IgD-negative memory B cell (primary cell): Measurements from ENCODE around the gene RFXAP. TPM values are rescaled to one million over a fixed set of nuclear protein-coding genes. Genes with fewer than 3 reads are reported as not detected.
A peak's percentile ranks its signal among the peaks of the same experiment; 100 is the strongest.

Experiments used
- H3K27ac Mint-ChIP-seq, 3 donors: one replicate each; pipeline ENCODE4 v1.8.0; 2020 to 2022; ENCODE audit warnings: mild to moderate bottlenecking in 3 of 3, mixed read lengths in 3 of 3, moderate library complexity in 1 of 3
- H3K27me3 Mint-ChIP-seq: one replicate; pipeline ENCODE4 v1.8.0; 2021; ENCODE audit warnings: mixed read lengths
- H3K36me3 Mint-ChIP-seq: one replicate; pipeline ENCODE4 v1.8.0; 2020; ENCODE audit warnings: mild to moderate bottlenecking, mixed read lengths
- H3K4me1 Mint-ChIP-seq, 3 donors: one replicate each; pipeline ENCODE4 v1.8.0; 2020 to 2022; ENCODE audit warnings: mixed read lengths in 3 of 3, mild to moderate bottlenecking in 1 of 3
- H3K4me3 Mint-ChIP-seq, 4 donors: one replicate each; pipeline ENCODE4 v1.8.0; 2020 to 2022; ENCODE audit warnings: mild to moderate bottlenecking in 4 of 4, mixed read lengths in 4 of 4, moderate library complexity in 3 of 4
- H3K9me3 Mint-ChIP-seq, 3 donors: one replicate each; pipeline ENCODE4 v1.8.0; 2020 to 2021; ENCODE audit warnings: mixed read lengths in 3 of 3, mild to moderate bottlenecking in 1 of 3
- polyA plus RNA-seq: library from polyadenylated mRNA; unstranded; fragments of 300-500 nt; fragmentation: Illumina TruSeq; gene quantifications from one replicate; pipeline ENCODE4 v1.2.3, GENCODE V29; 2021

Gene RFXAP
- polyA plus RNA-seq, 1 donor from 2014 or later: 5.1 TPM

DNA sequence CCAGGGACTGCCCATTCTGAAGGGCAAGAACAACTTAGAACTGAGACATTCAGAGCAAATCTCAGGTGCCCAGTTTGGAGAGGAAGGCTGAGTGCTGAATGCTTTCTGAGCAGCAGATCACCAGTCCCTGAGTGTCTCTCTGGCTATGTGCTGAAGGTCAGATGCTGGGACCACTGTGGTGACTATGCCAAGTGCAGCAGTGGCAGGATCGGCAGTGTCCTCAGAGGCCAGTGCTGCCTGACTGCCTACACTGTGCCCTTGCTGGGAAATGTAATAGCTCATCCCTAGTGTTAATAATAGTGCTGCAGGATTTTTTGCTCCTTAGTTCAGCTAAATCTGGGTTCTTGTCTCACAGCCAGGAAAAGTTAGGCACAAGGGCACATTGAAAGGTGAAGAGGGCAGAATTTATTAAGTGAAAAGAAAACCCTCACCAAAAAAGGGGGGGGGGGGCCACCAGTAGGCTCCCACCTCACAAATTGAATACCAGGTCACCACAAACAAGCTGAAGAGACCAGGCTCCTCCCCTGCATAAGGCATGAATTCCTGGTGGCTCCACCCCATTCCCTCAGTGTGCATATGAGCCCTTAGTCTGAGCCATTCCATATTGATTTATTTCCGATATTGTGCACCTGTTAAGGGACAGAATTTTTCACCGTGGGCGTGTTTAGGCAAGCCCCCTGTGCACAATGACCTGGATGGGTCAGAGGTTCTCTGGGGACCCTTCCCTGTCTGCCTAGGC, 18.5 kb downstream of the RFXAP start:
- peaks cover 8% of the 10 kb centered on the region for H3K36me3 Mint-ChIP-seq
- H3K9me3 Mint-ChIP-seq: no peaks in the 10 kb centered on the region
- H3K27me3 Mint-ChIP-seq: no peaks in the 10 kb centered on the region
- peaks cover 0 to 2% (median 0%) of the 10 kb centered on the region in 3 donors for H3K4me1 Mint-ChIP-seq
- H3K27ac Mint-ChIP-seq: no peak overlapping the region
- H3K4me3 Mint-ChIP-seq: no peak overlapping the region

DNA sequence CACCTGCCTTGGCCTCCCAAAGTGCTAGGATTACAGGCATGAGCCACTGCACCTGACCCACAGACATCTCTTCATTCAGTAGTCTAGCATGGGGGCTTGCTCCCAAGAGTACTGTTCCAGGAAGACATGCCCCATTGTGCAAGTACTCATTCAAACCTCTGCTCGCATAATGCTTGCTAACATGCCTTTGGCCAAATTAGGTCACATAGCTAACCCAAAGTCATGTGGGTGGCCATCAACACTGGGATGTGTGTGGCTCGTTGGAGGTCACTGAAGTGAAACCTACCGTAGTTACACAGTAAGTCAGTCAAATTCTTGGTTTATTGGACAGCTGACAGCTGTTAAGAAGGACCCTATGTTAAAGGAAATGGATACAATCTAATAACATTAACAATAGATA, 20.3 kb downstream of the RFXAP start:
- Mint-ChIP-seq H3K36me3 (peaks cover 8% of the 10 kb centered on the region), H3K27ac (no peak overlapping the region), H3K27me3 (no peaks in the 10 kb centered on the region), H3K4me3 (no peak overlapping the region), H3K9me3 (no peaks in the 10 kb centered on the region), H3K4me1 (peaks cover 0 to 2% (median 0%) of the 10 kb centered on the region in 3 donors)

DNA sequence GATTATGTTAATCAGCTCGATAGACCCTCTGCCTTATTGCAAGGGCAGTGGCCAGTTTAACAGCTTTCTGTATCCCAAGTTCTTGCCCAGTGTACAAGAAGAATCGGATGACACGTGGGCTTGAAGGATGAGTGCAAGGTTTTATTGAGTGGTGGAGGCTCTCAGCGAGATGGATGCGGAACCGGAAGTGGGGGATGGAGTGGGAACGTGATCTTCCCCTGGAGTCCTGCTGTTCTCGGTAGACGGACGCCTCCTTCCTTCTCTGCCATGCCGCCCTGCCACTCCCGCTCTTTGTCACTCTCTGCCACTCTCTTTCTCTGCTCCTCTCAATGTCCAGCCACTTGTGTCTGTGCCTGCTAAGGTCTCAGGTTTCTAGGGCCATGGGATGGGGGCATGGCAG, 21.0 kb downstream of the RFXAP start:
- Mint-ChIP-seq H3K9me3 (no peaks in the 10 kb centered on the region), H3K27me3 (no peaks in the 10 kb centered on the region), H3K27ac (no peak overlapping the region), H3K4me3 (peak overlapping the region in 1 of 4 donors; percentile 65), H3K36me3 (peaks cover 8% of the 10 kb centered on the region), H3K4me1 (peaks cover 0 to 2% (median 0%) of the 10 kb centered on the region in 3 donors)

DNA sequence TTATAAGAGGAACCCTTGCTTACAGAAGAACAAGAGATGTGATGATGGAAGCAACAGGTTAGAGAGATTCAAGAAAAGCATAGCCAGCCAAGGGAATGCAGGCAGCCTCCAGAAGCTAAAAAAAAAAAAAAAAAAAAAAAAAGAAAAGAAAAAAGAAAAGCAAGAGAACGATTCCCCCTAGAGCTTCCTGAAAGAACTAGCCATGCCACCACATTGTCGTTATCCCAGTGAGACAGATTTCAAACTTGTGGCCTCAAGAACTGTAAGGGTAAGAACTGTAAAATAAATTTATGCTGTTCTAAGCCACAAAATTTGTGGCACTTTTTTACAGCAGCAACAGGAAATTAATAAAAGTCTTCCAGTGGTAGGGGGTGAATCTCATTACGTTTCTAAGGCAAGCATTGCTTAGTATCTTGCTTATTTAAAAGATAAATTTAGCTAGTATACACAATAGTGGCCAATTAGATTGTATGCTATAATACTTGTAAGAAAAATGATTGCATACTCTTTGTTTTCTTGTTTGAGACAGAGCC, 21.8 kb downstream of the RFXAP start:
- Mint-ChIP-seq H3K9me3 (no peaks in the 10 kb centered on the region), H3K4me1 (peaks cover 0 to 3% (median 0%) of the 10 kb centered on the region in 3 donors), H3K36me3 (peaks cover 6% of the 10 kb centered on the region), H3K4me3 (no peak overlapping the region), H3K27ac (peak overlapping the region in 1 of 3 donors; percentile 13), H3K27me3 (no peaks in the 10 kb centered on the region)

DNA sequence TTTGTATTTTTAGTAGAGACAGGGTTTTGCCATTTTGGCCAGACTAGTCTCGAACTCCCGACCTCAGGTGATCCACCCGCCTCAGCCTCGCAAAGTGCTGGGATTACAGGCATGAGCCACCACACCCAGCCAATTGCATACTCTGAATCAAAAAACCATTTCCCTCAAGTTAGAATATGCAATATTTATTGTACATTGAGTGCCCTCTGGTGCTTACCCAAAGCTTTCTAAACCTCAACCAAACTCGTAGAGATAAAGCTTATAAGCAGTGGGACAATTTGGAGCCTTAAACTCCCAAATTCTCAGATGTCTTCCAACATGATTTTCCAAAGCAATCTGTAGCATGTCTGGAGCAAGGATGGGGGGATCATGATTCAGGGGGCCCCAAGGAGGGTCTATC, 22.4 kb downstream of the RFXAP start:
- H3K4me1 Mint-ChIP-seq: peaks cover 0 to 3% (median 0%) of the 10 kb centered on the region in 3 donors
- peaks cover 6% of the 10 kb centered on the region for H3K36me3 Mint-ChIP-seq
- H3K27me3 Mint-ChIP-seq: no peaks in the 10 kb centered on the region
- no peak overlapping the region for H3K27ac Mint-ChIP-seq
- no peak overlapping the region for H3K4me3 Mint-ChIP-seq
- H3K9me3 Mint-ChIP-seq: no peaks in the 10 kb centered on the region

DNA sequence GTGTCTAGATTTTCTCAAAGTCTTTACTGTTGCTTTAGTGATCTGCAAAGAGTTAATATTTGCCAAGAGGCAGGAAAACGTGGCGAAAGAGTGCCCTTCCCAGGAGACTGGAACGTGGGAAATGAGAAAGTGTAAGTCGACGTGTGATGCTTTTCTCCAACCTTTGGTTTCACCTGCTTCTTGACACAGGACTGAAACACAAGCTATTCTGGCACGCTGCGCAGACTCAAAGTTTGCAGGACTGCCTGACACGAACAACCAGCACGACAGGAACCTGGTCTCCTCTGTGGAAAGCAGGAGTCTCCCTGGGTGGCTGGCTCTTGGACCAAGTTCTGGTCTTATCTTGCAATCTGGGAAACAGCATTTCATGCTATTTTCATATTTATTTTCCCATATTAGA, 28.6 kb downstream of the RFXAP start:
- Mint-ChIP-seq H3K27ac (no peak overlapping the region), H3K4me3 (no peak overlapping the region), H3K27me3 (no peaks in the 10 kb centered on the region), H3K36me3 (no peaks in the 10 kb centered on the region), H3K9me3 (no peaks in the 10 kb centered on the region), H3K4me1 (peaks cover 0 to 2% (median 0%) of the 10 kb centered on the region in 3 donors)

DNA sequence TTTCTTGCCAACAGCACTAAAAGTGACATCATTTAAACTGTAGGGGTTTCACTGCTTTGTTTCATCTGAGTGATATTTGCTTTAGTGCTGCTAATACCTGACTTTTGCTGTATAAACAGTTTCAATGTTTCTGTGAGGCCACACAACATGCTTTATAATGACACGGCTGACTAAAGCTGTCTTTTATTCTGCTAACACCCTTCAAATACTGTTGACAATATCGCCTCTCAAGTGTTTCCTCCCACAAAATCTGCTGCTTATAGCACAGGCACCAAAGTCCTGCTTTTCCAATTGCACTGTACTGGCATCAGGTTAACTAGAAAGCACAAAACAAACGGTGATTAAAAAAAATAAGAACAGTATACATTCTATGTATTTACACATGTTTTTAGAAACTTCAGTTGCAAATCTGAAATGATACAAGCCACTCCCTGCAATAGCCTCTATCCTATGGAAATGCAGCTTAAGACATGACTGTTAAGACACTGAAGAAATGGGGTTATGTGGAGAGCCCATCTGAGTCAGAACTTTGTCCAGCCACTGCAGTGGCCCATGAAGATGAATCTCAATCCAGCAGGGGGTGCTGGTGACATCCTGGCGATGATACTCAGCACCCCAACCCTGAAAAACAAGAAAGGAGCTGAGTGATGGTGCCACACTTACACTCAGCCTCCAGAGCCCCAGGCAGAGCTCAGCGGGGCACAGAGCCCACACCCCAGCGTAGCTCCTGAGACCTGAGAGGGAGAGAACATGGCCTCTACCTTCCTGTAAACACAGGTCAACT, 29.4 kb downstream of the RFXAP start:
- H3K27me3 Mint-ChIP-seq: no peaks in the 10 kb centered on the region
- no peak overlapping the region for H3K4me3 Mint-ChIP-seq
- no peak overlapping the region for H3K27ac Mint-ChIP-seq
- H3K4me1 Mint-ChIP-seq: peaks cover 0 to 2% (median 0%) of the 10 kb centered on the region in 3 donors
- no peaks in the 10 kb centered on the region for H3K9me3 Mint-ChIP-seq
- no peaks in the 10 kb centered on the region for H3K36me3 Mint-ChIP-seq

DNA sequence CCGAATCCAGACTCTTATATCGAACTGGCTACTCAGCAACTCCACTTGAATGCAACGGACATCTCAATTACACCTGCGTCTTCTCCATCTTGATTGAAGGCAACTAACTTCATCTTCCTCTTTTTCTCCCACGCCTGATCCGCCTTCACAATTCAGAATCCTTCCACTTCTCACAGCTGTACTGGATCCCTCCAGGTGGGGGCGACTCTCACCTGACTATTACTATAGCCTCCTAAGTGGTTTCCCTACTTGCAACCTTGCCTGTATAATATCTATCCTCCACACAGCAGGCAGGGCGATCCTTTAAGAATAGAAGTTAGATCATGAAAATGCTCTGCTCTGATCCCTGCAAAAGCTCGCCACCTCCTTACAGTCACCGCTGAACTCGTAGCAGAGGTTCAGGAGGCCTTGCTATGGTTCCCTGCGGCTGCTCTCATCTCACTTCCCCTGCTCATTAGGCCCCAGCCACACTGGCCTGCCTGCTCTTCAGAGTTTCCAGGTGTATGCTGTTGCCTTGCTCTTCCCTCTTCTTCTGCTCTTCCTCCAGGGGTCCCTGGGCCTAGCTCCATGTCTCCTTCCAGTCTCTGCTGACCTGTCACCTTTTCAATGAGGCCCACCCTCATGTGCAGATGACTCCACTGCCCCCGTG, 31.9 kb downstream of the RFXAP start:
- peaks cover 2% of the 10 kb centered on the region for H3K27me3 Mint-ChIP-seq
- no peak overlapping the region for H3K4me3 Mint-ChIP-seq
- no peaks in the 10 kb centered on the region for H3K36me3 Mint-ChIP-seq
- H3K4me1 Mint-ChIP-seq: peaks cover 0 to 1% (median 0%) of the 10 kb centered on the region in 3 donors
- H3K27ac Mint-ChIP-seq: no peak overlapping the region
- no peaks in the 10 kb centered on the region for H3K9me3 Mint-ChIP-seq

DNA sequence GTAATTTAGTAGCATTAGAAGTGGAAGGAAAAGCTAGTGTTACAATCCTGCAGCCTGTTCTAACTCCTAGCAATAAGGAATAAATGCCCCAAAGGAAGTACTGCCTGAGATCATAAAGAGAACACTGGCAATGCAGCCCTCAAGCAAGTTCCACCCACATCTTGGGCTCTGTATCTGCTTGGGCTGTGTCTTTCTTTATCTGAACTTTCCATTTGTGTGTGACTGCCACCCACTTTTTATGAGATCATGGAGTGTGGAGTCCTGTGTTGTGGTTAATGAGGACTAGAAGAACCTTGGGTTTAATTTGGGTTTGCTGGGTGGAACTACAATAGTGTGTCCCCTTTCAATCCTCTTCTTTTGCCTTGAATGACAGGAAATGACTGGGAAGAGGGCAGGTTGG, 38.2 kb downstream of the RFXAP start:
- Mint-ChIP-seq H3K36me3 (no peaks in the 10 kb centered on the region), H3K27me3 (peaks cover 10% of the 10 kb centered on the region), H3K4me1 (peaks cover 0 to 1% (median 0%) of the 10 kb centered on the region in 3 donors), H3K4me3 (no peak overlapping the region), H3K9me3 (no peaks in the 10 kb centered on the region), H3K27ac (no peak overlapping the region)

DNA sequence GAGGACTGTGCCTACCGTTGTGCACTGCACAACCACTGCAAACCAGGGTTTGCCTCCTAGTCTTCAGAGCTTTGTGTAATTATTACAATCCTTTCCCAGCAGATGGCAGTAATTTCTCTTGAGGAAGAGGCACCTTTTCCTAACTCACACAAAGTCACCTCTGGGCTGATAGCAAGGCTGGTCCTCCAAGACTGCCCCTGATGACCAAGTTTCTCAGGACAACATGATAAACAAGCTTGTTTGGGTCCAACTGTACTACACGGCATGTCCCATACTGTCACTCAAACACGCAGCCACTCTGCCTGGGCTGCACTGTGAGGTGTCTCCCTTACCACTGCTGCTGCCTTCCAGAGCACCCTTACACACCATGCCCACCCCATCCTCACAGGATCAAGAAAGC, 39.3 kb downstream of the RFXAP start:
- H3K4me3 Mint-ChIP-seq: no peak overlapping the region
- H3K36me3 Mint-ChIP-seq: no peaks in the 10 kb centered on the region
- peaks cover 0 to 1% (median 0%) of the 10 kb centered on the region in 3 donors for H3K4me1 Mint-ChIP-seq
- H3K9me3 Mint-ChIP-seq: no peaks in the 10 kb centered on the region
- peaks cover 10% of the 10 kb centered on the region for H3K27me3 Mint-ChIP-seq
- no peak overlapping the region for H3K27ac Mint-ChIP-seq

DNA sequence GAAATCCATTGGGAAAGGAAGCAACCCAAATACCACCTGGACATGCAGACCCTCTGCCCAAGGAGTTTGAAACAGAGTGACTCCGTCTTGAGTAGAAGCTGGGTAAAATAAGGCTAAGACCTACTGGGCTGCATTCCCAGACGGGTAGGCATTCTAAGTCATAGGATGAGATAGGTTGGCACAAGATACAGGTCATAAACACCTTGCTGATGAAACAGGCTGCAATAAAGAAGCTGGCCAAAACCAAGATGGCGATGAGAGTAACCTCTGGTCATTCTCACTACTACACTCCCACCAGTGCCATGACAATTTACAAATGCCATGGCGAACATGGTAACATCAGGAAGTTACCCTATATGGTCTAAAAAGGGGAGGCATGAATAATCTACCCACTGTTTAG, 40.2 kb downstream of the RFXAP start:
- Mint-ChIP-seq H3K27ac (no peak overlapping the region), H3K4me3 (no peak overlapping the region), H3K36me3 (no peaks in the 10 kb centered on the region), H3K9me3 (no peaks in the 10 kb centered on the region), H3K4me1 (no peaks in the 10 kb centered on the region), H3K27me3 (peaks cover 13% of the 10 kb centered on the region)

DNA sequence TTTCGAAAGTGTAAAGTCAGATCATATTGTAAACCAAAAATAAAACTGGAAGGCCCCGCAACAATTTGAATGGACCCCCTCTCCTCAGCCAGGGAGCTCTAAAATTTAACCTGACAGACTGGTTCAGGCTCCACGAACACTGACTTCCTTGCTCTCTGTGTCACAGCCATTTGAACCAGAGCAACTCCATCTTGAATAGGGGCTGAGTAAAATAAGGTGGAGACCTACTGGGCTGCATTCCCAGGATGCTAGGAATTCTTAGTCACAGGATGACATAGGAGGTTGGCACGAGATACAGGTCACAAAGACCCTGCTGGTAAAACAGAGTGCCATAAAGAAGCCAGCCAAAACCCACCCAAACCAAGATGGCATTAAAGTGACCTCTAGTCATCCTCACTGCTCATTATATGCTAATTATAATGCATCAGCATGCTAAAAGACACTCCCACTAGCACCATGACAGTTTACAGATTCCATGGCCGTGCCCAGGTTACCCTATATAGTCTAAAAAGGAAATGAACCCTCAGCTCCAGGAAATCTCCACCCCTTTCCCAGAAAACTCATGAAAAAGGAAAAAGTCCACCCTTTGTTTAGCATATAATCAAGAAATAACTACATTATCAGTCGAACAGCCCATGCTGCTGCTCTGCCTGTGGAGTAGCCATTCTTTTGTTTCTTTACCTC, 43.1 kb downstream of the RFXAP start:
- Mint-ChIP-seq H3K36me3 (no peaks in the 10 kb centered on the region), H3K4me1 (peaks cover 0 to 1% (median 0%) of the 10 kb centered on the region in 3 donors), H3K9me3 (no peaks in the 10 kb centered on the region), H3K27ac (peak overlapping the region in 1 of 3 donors; percentile 35), H3K27me3 (peaks cover 14% of the 10 kb centered on the region), H3K4me3 (no peak overlapping the region)

DNA sequence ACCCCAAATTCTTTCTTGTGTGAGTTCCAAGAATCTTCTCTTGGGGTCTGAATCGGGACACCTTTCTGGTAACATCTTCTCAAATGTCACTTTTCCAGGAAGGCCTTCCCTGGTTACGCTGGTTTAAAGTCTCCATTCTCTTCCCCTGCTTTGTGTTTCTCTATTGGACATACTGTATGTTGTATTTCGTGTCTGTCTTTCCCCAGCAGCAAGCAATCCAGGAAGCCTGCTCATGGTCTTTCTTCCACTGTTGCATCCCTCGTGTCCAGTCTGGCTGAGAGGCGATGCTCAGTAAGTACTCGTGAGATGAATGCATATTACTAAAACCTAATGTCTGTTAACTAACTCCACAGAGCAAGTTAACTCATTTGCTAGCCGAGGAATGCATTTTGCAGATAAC, 43.7 kb downstream of the RFXAP start:
- Mint-ChIP-seq H3K27me3 (peaks cover 14% of the 10 kb centered on the region), H3K4me3 (no peak overlapping the region), H3K9me3 (no peaks in the 10 kb centered on the region), H3K36me3 (no peaks in the 10 kb centered on the region), H3K27ac (no peak overlapping the region), H3K4me1 (peaks cover 0 to 1% (median 0%) of the 10 kb centered on the region in 3 donors)

DNA sequence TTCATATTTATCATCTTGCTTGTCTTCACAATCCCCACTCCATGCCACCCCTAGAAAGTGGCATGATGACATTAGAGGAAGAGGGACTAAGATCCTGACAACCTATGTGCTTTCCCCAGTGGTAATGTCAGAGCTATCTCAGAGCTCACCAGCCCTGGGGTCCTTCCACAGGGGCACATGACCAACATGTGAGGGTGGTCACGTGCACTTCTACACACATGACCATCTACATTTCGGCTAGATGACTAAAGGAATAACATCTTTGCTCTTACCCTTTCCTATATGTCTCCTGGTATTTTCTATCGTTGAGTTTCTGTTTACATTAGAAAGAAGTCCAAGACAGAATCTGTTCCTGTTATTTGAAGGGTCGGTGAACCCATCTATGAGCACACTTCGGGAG, 46.2 kb downstream of the RFXAP start:
- no peaks in the 10 kb centered on the region for H3K9me3 Mint-ChIP-seq
- H3K27ac Mint-ChIP-seq: no peak overlapping the region
- H3K4me1 Mint-ChIP-seq: peaks cover 0 to 1% (median 0%) of the 10 kb centered on the region in 3 donors
- H3K4me3 Mint-ChIP-seq: no peak overlapping the region
- no peaks in the 10 kb centered on the region for H3K36me3 Mint-ChIP-seq
- peaks cover 13% of the 10 kb centered on the region for H3K27me3 Mint-ChIP-seq
